DOHH2 (cell line): ENCODE results near the gene ARL15.

Experiments used
- CTCF ChIP-seq: fragments of 200-600 bp; sonication (generic); IDR thresholded peaks from one replicate; pipeline ENCODE4 v1.5.1; 2014; ENCODE audit warnings: antibody characterized with exemption, mild to moderate bottlenecking, low read depth, low read length; ENCODE audit not compliant: poor library complexity, severe bottlenecking
- EZH2phosphoT487 ChIP-seq: fragments of 200-600 bp; sonication (generic); IDR thresholded peaks from 2 replicates; pipeline ENCODE4 v1.6.1; 2017; ENCODE audit warnings: borderline replicate concordance, mild to moderate bottlenecking, antibody characterized with exemption, low read length, moderate library complexity, mixed read lengths

- no peak for TF ChIP-seq CTCF
- no peak for TF ChIP-seq EZH2phosphoT487
Measured at GRCh38 chr5:54310433-54311175, at the start of gene ARL15.
